Left ventricle myocardium inferior (tissue), 1 donor: ENCODE measurements around the gene RGS16. TPM values are rescaled to one million over a fixed set of nuclear protein-coding genes. Genes with fewer than 3 reads are reported as not detected.

ENCODE experiments used
- DNase-seq: peaks from one replicate; pipeline ENCODE4 v3.0.0-alpha.2; 2020
- H3K27ac ChIP-seq: fragments of 200-600 bp; replicated peaks from 2 replicates; pipeline ENCODE4 v1.8.0; 2021
- H3K27me3 ChIP-seq: fragments of 200-600 bp; 2 replicates; pipeline ENCODE4 v1.8.0; 2021; ENCODE audit warnings: low read depth
- H3K36me3 ChIP-seq: fragments of 200-600 bp; 2 replicates; pipeline ENCODE4 v1.8.0; 2021
- H3K4me1 ChIP-seq: fragments of 200-600 bp; 2 replicates; pipeline ENCODE4 v1.8.0; 2021
- H3K4me3 ChIP-seq: fragments of 200-600 bp; 2 replicates; pipeline ENCODE4 v1.8.0; 2021; ENCODE audit warnings: mild to moderate bottlenecking, moderate library complexity
- H3K9me3 ChIP-seq: fragments of 200-600 bp; replicated peaks from 2 replicates; pipeline ENCODE4 v1.8.0; 2021
- intact Hi-C: fragments of 100-400 bp; cut with micrococcal nuclease; formaldehyde crosslinking; loops from one replicate; pipeline ENCODE4 v1.11.0; 2022
- total RNA-seq: library from RNA; stranded (reverse); fragmentation: NEBNext Ultra II Directional; extraction: Animal tissue kit (Norgen Biotek cat#: 25700); gene quantifications from one replicate; pipeline ENCODE4 v1.2.1, GENCODE V29; 2021
- TF ChIP-seq, protein P1 (sequence below): fragments of 200-600 bp; IDR thresholded peaks from 2 replicates; pipeline ENCODE4 v1.8.0; 2021; ENCODE audit warnings: antibody characterized with exemption, mild to moderate bottlenecking, borderline replicate concordance
- donor health status: DM: no; HTN: yes; CAD: no; lungs with severe emphysema.

The RGS16 gene
- total RNA-seq, 1 donor from 2014 or later: 0.88 TPM

DNA sequence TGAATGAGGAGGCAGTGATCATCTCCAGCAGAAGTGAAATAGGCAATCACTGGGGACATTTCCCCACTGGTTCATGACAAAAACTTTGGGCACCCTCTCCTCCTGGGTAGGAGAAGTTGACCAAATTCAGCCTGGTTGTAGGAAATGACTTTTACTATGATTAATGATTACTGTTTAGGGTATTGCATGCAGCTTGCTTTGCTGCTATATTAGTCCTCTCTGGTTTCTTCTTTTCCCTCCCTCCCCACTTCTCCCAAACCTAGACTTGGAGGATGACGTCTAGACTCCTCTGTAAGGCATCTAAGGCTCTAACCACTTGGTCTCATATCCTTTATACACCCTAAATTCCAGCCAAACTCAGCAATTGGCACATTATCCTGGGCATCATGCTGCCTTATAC lies 3.4 kb upstream of the RGS16 start:
- Histone ChIP-seq H3K27ac (no peak overlapping the region), H3K9me3 (no peaks in the 10 kb centered on the region), H3K4me3 (no peak overlapping the region), H3K27me3 (no peaks in the 10 kb centered on the region), H3K36me3 (no peaks in the 10 kb centered on the region), H3K4me1 (peaks cover 30% of the 10 kb centered on the region)
- TF ChIP-seq, protein P1, sequence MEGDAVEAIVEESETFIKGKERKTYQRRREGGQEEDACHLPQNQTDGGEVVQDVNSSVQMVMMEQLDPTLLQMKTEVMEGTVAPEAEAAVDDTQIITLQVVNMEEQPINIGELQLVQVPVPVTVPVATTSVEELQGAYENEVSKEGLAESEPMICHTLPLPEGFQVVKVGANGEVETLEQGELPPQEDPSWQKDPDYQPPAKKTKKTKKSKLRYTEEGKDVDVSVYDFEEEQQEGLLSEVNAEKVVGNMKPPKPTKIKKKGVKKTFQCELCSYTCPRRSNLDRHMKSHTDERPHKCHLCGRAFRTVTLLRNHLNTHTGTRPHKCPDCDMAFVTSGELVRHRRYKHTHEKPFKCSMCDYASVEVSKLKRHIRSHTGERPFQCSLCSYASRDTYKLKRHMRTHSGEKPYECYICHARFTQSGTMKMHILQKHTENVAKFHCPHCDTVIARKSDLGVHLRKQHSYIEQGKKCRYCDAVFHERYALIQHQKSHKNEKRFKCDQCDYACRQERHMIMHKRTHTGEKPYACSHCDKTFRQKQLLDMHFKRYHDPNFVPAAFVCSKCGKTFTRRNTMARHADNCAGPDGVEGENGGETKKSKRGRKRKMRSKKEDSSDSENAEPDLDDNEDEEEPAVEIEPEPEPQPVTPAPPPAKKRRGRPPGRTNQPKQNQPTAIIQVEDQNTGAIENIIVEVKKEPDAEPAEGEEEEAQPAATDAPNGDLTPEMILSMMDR: no peak
- no peak for DNase-seq
- intact Hi-C loops: no loop called here

- H3K4me3 ChIP-seq: peak overlapping the region; percentile 73
- TF ChIP-seq, protein P1: no peak
- no peak for DNase-seq
- H3K27me3 ChIP-seq: no peaks in the 10 kb centered on the region
- intact Hi-C loops: no loop called here
- H3K4me1 ChIP-seq: peaks cover 62% of the 10 kb centered on the region
- peak overlapping the region; percentile 69 for H3K27ac ChIP-seq
- no peaks in the 10 kb centered on the region for H3K36me3 ChIP-seq
- H3K9me3 ChIP-seq: no peaks in the 10 kb centered on the region
These were observed 479 bp downstream of the RGS16 start for GRCh38 chr1:182603646-182604174.

- no peak for DNase-seq
- Histone ChIP-seq H3K4me3 (peak overlapping the region; percentile 73), H3K27me3 (no peaks in the 10 kb centered on the region), H3K4me1 (peaks cover 63% of the 10 kb centered on the region), H3K9me3 (no peaks in the 10 kb centered on the region), H3K27ac (peak overlapping the region; percentile 69), H3K36me3 (no peaks in the 10 kb centered on the region)
- intact Hi-C loops: no loop called here
- TF ChIP-seq, protein P1: no peak
These were observed 1.1 kb downstream of the RGS16 start for GRCh38 chr1:182602935-182603645.

GRCh38 chr1:182601913-182602312 lies 2.3 kb downstream of the RGS16 start:
- H3K36me3 ChIP-seq: no peaks in the 10 kb centered on the region
- TF ChIP-seq, protein P1: no peak
- H3K27me3 ChIP-seq: no peaks in the 10 kb centered on the region
- no peak for DNase-seq
- H3K9me3 ChIP-seq: no peaks in the 10 kb centered on the region
- H3K4me3 ChIP-seq: peak overlapping the region; percentile 73
- intact Hi-C loops: loop anchor here (2.0 kb wide), 1 partner anchor 183 kb away; no protein-coding TSS in a partner anchor
- peak overlapping the region; percentile 69 for H3K27ac ChIP-seq
- peaks cover 63% of the 10 kb centered on the region for H3K4me1 ChIP-seq

GRCh38 chr1:182601416-182601786 lies 2.8 kb downstream of the RGS16 start:
- intact Hi-C loops: loop anchor here (2.0 kb wide), 1 partner anchor 183 kb away; no protein-coding TSS in a partner anchor
- H3K4me1 ChIP-seq: peaks cover 63% of the 10 kb centered on the region

More at GRCh38 chr1:182601416-182601786, 2.8 kb downstream of the RGS16 start:
- TF ChIP-seq, protein P1: peak; percentile 83
- Histone ChIP-seq H3K27me3 (no peaks in the 10 kb centered on the region), H3K4me3 (peak overlapping the region; percentile 73), H3K27ac (peak overlapping the region; percentile 69), H3K36me3 (no peaks in the 10 kb centered on the region), H3K9me3 (no peaks in the 10 kb centered on the region)
- peak; percentile 45 for DNase-seq
